Activated naive CD4-positive, alpha-beta T cell treated with anti-CD3 and anti-CD28 coated beads for 36 hours (primary cell): Measurements from ENCODE around the gene ANKRD29. TPM values are rescaled to one million over a fixed set of nuclear protein-coding genes. Genes with fewer than 3 reads are reported as not detected.
"Not testable (repeated sequence)": the region's sequence is repeated elsewhere in the genome, so short reads cannot be mapped to it uniquely, and the experiment has no call there.

Source experiments
- CTCF ChIA-PET: fragments of 350-600 bp; sonication (Branson Sonifier 250); formaldehyde crosslinking; loops from one replicate; lab custom pipeline; 2021; ENCODE audit warnings: antibody characterized with exemption; lab: Charles Lee
- DNase-seq: peaks from one replicate; pipeline ENCODE4 v3.0.0-alpha.2; 2020
- H3K27ac Mint-ChIP-seq: one replicate; pipeline ENCODE4 v1.8.0; 2021; ENCODE audit warnings: mild to moderate bottlenecking, mixed read lengths
- H3K27me3 Mint-ChIP-seq: one replicate; pipeline ENCODE4 v1.8.0; 2021; ENCODE audit warnings: low read depth, mixed read lengths
- H3K36me3 Mint-ChIP-seq: one replicate; pipeline ENCODE4 v1.8.0; 2021; ENCODE audit warnings: low read depth, mixed read lengths
- H3K4me1 Mint-ChIP-seq: one replicate; pipeline ENCODE4 v1.8.0; 2021; ENCODE audit warnings: low read depth, mixed read lengths
- H3K4me3 Mint-ChIP-seq: one replicate; pipeline ENCODE4 v1.8.0; 2021; ENCODE audit warnings: mild to moderate bottlenecking, moderate library complexity, mixed read lengths
- H3K9me3 Mint-ChIP-seq: one replicate; pipeline ENCODE4 v1.8.0; 2021; ENCODE audit warnings: mixed read lengths
- intact Hi-C: fragments of 100-400 bp; cut with micrococcal nuclease; formaldehyde crosslinking; loops from one replicate; pipeline ENCODE4 v1.15.1; 2023
- total RNA-seq, 2 experiments: library from RNA; stranded (reverse); gene quantifications; one replicate each; pipeline ENCODE4 v1.2.3, GENCODE V29; 2021

ANKRD29 gene
- total RNA-seq, 2 experiments from 2014 or later: not detected

DNA sequence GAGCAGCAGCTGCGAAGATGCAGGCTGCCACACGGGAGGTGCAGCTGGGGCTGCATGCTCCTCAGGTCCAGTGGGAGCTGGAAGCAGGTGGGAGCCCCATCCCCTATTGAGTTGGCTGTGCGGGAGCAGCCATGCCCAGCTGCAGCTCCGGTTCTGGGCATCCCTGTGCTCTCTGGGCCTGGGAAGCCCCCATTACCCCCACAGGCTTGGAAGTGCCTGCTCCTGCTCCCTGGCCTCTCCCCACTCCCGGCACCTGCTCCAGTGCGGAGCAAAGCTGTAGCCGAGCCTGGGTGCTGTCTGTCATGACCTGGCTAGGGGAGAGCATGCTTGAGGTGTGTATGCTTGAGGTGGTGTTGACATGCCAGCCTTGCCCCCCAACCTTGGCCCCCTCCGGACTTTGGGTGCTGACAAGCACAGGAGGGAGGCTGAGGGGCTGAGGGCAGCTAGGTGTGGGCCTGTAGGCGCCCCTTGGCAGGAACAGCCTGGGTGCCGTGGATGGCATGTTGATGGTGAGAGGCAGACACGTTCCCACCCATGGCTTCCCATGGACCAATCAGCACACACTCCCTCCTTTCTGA lies 21.5 kb downstream of the ANKRD29 start:
- intact Hi-C loops: no loop called here
- DNase-seq: no peak
- no peak overlapping the region for H3K4me3 Mint-ChIP-seq
- no peaks in the 10 kb centered on the region for H3K27me3 Mint-ChIP-seq
- H3K9me3 Mint-ChIP-seq: peaks cover 2% of the 10 kb centered on the region
- CTCF ChIA-PET: interaction anchor here (0.6 kb wide), 1 partner anchor 94 kb away, joined by 3 read pairs; no protein-coding TSS in a partner anchor
- no peak overlapping the region for H3K27ac Mint-ChIP-seq
- H3K4me1 Mint-ChIP-seq: no peaks in the 10 kb centered on the region
- no peaks in the 10 kb centered on the region for H3K36me3 Mint-ChIP-seq

DNA sequence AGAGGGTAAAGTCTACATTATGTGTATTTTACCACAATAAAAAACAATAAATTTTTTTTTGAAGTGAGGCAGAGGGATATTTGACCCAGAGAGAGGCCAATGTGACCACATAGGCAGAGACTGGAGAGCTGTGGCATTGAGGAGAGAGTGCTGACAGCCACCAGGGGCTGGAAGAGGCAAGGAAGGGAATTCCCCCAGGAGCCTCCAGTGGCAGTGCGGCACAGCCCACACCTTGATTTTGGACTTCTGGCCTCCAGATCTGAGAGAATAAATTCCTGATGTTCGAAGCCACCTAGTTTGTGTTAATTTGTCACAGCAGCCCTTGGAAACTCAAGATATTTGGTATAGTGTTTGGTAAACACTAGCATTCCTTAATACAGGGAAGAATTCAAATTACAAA lies 22.7 kb downstream of the ANKRD29 start:
- Mint-ChIP-seq H3K9me3 (peaks cover 2% of the 10 kb centered on the region), H3K27ac (no peak overlapping the region), H3K4me1 (peaks cover 2% of the 10 kb centered on the region), H3K27me3 (no peaks in the 10 kb centered on the region), H3K4me3 (no peak overlapping the region), H3K36me3 (no peaks in the 10 kb centered on the region)
- DNase-seq: no peak
- CTCF ChIA-PET: interaction anchor here (1.5 kb wide), 1 partner anchor 11 kb away, joined by 5 read pairs; no protein-coding TSS in a partner anchor
- intact Hi-C loops: no loop called here

GRCh38 chr18:23636433-23636832 lies 26.3 kb downstream of the ANKRD29 start:
- H3K36me3 Mint-ChIP-seq, H3K4me1 Mint-ChIP-seq, H3K4me3 Mint-ChIP-seq, DNase-seq, H3K27me3 Mint-ChIP-seq, H3K27ac Mint-ChIP-seq, intact Hi-C loops, H3K9me3 Mint-ChIP-seq: not testable (repeated sequence)
- CTCF ChIA-PET: interaction anchor here (0.6 to 1.5 kb wide), 3 partner anchors 67 to 483 kb away, joined by 3 read pairs; no protein-coding TSS in a partner anchor

DNA sequence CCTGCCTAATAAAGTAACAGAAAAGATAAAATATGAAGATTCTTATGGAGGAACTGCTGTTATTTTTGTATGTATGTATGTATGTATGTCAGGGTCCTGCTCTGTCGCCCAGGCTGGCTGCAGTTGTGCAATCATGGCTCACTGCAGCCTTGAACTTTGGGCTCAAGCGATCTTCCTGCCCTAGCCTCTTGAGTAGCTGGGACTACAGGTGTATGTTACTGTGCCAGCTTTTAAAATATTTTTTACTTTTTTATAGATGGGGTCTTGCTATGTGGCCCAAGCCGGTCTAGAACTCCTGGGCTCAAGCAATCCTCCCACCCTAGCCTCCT lies 26.7 kb downstream of the ANKRD29 start:
- no peak overlapping the region for H3K27ac Mint-ChIP-seq
- intact Hi-C loops: no loop called here
- H3K36me3 Mint-ChIP-seq: no peaks in the 10 kb centered on the region
- peaks cover 6% of the 10 kb centered on the region for H3K4me1 Mint-ChIP-seq
- DNase-seq: no peak
- H3K9me3 Mint-ChIP-seq: no peaks in the 10 kb centered on the region
- no peak overlapping the region for H3K4me3 Mint-ChIP-seq
- no peaks in the 10 kb centered on the region for H3K27me3 Mint-ChIP-seq
- CTCF ChIA-PET: interaction anchor here (0.5 to 1.5 kb wide), 4 partner anchors 67 to 484 kb away, joined by 3 to 4 read pairs (median 3); no protein-coding TSS in a partner anchor

DNA sequence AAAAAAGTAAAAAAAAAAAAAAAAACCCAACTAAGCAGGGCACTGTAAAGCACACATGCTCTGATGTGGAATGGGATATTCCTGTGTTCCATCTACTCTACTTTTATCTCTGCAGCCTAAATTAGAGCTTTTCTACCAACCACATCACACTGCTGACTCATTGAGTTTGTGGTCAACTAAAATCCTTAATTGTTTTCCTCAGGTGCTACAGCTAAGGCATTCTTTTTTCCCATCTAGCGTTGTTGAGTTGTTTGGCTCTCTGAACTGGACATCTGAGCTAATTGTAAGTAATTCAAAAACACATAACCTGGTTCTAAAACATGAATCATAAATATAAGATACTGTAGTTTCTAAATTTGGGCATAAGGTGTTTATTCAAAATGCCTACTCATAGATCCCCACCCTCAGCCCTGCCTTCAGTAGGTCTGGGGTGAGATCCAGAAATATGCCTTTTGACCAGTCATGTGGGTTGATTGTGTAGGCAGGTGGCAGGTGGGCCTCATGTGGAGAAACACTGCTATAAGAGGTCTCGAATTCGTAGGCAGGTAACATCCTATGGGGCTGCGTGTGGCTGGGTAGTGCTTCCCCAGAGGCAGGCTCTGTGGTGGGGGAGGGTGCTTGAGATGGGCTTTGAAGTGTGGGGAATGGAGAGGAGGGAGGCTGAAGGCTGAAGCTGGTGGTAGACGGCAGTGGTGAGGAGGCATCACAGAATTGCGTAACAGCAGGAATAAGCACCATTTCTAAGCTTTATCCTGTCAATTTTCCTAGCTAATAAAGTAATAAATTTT lies 27.2 kb downstream of the ANKRD29 start:
- intact Hi-C loops: no loop called here
- no peaks in the 10 kb centered on the region for H3K36me3 Mint-ChIP-seq
- no peaks in the 10 kb centered on the region for H3K9me3 Mint-ChIP-seq
- DNase-seq: no peak
- H3K4me3 Mint-ChIP-seq: no peak overlapping the region
- peaks cover 6% of the 10 kb centered on the region for H3K4me1 Mint-ChIP-seq
- CTCF ChIA-PET: interaction anchor here (0.5 to 1.5 kb wide), 4 partner anchors 68 to 484 kb away, joined by 3 to 4 read pairs (median 3); no protein-coding TSS in a partner anchor
- no peak overlapping the region for H3K27ac Mint-ChIP-seq
- no peaks in the 10 kb centered on the region for H3K27me3 Mint-ChIP-seq

DNA sequence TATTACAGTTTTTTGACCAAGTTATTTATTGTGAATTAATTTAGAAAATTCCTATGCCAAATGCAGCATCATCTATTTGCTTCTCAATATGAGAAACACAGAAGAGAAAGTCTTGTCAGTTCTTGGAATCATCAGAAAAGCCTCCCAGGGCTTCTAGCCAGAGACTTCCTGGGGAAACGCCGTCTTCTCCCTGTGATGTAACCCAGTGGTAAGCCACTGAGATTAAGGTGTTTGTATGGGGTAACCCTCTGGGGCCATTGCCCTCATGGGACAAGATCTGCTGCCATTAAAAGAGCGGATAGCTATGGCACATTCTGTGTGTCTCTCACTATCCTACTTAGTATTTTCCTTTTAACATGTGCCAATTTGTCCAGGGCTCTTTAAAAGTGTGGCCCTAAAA lies 28.0 kb downstream of the ANKRD29 start:
- H3K36me3 Mint-ChIP-seq: no peaks in the 10 kb centered on the region
- H3K27ac Mint-ChIP-seq: no peak overlapping the region
- no peak for DNase-seq
- no peaks in the 10 kb centered on the region for H3K9me3 Mint-ChIP-seq
- H3K4me1 Mint-ChIP-seq: peaks cover 6% of the 10 kb centered on the region
- no peak overlapping the region for H3K4me3 Mint-ChIP-seq
- intact Hi-C loops: no loop called here
- CTCF ChIA-PET: interaction anchor here (1.0 to 1.5 kb wide), 2 partner anchors 10 to 284 kb away, joined by 3 to 4 read pairs; no protein-coding TSS in a partner anchor
- no peaks in the 10 kb centered on the region for H3K27me3 Mint-ChIP-seq

DNA sequence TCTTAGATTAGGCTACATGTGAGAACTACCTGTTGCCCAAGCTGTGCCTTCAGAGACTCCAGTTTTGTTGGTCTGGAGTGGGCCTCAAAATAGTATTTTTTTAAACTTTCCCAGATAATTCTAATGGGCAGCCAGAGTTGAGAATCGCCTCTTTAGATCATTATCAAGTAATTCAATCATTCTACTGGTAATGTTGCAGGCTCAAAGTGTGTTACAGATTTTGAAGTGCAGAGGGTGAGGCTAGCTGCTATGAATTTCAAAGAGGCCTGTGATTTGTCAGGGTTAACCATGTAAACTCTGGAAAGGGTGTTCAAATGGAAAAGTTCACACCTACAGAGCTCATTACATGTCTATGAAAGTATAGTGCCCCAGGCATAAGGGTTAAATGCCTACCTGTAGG lies 30.1 kb downstream of the ANKRD29 start:
- CTCF ChIA-PET: interaction anchor here (1.9 kb wide), 1 partner anchor 134 kb away, joined by 4 read pairs; no protein-coding TSS in a partner anchor

GRCh38 chr18:23631746-23632145 lies 31.0 kb downstream of the ANKRD29 start:
- Mint-ChIP-seq H3K9me3 (no peaks in the 10 kb centered on the region), H3K27me3 (no peaks in the 10 kb centered on the region), H3K27ac (no peak overlapping the region), H3K4me3 (no peak overlapping the region), H3K36me3 (no peaks in the 10 kb centered on the region), H3K4me1 (peaks cover 6% of the 10 kb centered on the region)
- no peak for DNase-seq
- CTCF ChIA-PET: interaction anchor here (1.4 to 1.9 kb wide), 2 partner anchors 71 to 133 kb away, joined by 3 to 4 read pairs; no protein-coding TSS in a partner anchor
- intact Hi-C loops: no loop called here

More for the DNA sequence above, 30.1 kb downstream of the ANKRD29 start:
- H3K27ac Mint-ChIP-seq: no peak overlapping the region
- intact Hi-C loops: no loop called here
- no peaks in the 10 kb centered on the region for H3K36me3 Mint-ChIP-seq
- no peak for DNase-seq
- no peaks in the 10 kb centered on the region for H3K9me3 Mint-ChIP-seq
- H3K4me1 Mint-ChIP-seq: peaks cover 6% of the 10 kb centered on the region
- H3K27me3 Mint-ChIP-seq: no peaks in the 10 kb centered on the region
- H3K4me3 Mint-ChIP-seq: no peak overlapping the region

- CTCF ChIA-PET: interaction anchor here (0.6 to 1.9 kb wide), 3 partner anchors 72 to 1095 kb away, joined by 3 to 4 read pairs (median 3); no protein-coding TSS in a partner anchor
- Mint-ChIP-seq H3K9me3 (no peaks in the 10 kb centered on the region), H3K36me3 (no peaks in the 10 kb centered on the region), H3K4me3 (no peak overlapping the region), H3K4me1 (peaks cover 10% of the 10 kb centered on the region), H3K27me3 (no peaks in the 10 kb centered on the region), H3K27ac (no peak overlapping the region)
- no peak for DNase-seq
- intact Hi-C loops: no loop called here
Measured at GRCh38 chr18:23631312-23631711, 31.4 kb downstream of the ANKRD29 start.

- Mint-ChIP-seq H3K27me3 (no peaks in the 10 kb centered on the region), H3K9me3 (no peaks in the 10 kb centered on the region), H3K4me1 (peaks cover 8% of the 10 kb centered on the region), H3K27ac (no peak overlapping the region), H3K36me3 (no peaks in the 10 kb centered on the region), H3K4me3 (no peak overlapping the region)
- CTCF ChIA-PET: interaction anchor here (0.7 to 1.4 kb wide), 3 partner anchors 182 to 289 kb away, joined by 3 to 5 read pairs (median 4); no protein-coding TSS in a partner anchor
- intact Hi-C loops: loop anchor here (5.0 kb wide), 1 partner anchor 508 kb away; the partner anchor contains the start of gene CABYR
- no peak for DNase-seq
Measured at GRCh38 chr18:23629444-23629946, 33.2 kb downstream of the ANKRD29 start.

DNA sequence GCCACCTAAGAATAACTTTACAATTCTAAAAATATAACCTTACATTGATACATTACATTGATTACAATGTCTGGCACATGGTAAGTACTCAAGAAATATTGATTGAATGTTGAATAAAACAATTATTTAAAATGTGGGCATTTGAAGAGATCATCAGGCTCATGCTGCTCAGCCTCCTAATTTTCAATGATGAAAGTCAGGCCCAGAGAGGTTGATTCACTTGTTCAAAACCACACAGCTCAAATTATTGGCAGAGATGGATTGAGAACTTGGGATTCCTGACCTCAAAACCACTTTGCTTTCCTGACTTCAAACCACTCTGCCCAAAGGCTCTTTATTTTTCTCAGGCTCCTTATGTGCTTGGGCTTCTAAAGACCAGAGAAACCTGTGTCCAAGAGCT lies 34.7 kb downstream of the ANKRD29 start:
- no peak overlapping the region for H3K27ac Mint-ChIP-seq
- intact Hi-C loops: loop anchor here (5.0 kb wide), 1 partner anchor 509 kb away; the partner anchor contains the start of gene CABYR
- CTCF ChIA-PET: interaction anchor here (0.7 to 8.9 kb wide), 6 partner anchors 10 to 549 kb away, joined by 3 to 60 read pairs (median 4); no protein-coding TSS in a partner anchor
- no peak overlapping the region for H3K4me3 Mint-ChIP-seq
- H3K4me1 Mint-ChIP-seq: peaks cover 8% of the 10 kb centered on the region
- H3K27me3 Mint-ChIP-seq: no peaks in the 10 kb centered on the region
- no peaks in the 10 kb centered on the region for H3K36me3 Mint-ChIP-seq
- DNase-seq: no peak
- H3K9me3 Mint-ChIP-seq: no peaks in the 10 kb centered on the region

DNA sequence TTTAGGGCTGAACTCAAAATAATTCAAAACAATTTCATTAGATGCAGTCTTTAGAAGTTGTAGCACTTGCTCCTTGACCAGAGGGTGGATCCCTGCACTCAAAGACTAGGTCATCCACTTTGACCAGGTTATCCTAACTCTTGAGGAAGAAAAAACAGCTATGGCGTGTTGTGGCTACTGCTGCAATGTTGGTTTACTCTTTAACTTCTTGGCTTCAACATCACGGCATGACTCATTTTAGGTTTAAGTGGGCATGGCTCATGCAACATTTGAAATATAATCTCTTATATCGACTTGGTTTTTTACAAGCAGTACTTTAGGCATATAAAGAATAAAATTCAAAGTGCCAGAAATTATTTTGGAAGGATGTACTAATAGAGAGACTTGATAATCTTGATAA lies 35.4 kb downstream of the ANKRD29 start:
- Mint-ChIP-seq H3K27me3 (no peaks in the 10 kb centered on the region), H3K27ac (no peak overlapping the region), H3K9me3 (no peaks in the 10 kb centered on the region), H3K4me3 (no peak overlapping the region), H3K36me3 (no peaks in the 10 kb centered on the region), H3K4me1 (peaks cover 8% of the 10 kb centered on the region)
- intact Hi-C loops: loop anchor here (5.0 kb wide), 1 partner anchor 510 kb away; the partner anchor contains the start of gene CABYR
- CTCF ChIA-PET: interaction anchor here (8.9 kb wide), 1 partner anchor 76 kb away, joined by 60 read pairs; no protein-coding TSS in a partner anchor
- DNase-seq: no peak
